Stimulated activated CD4-positive, alpha-beta T cell treated with anti-CD3 and anti-CD28 coated beads, Interleukin-1b, Interleukin-23, amount 100 ng/mL, for 4 hours (primary cell): Measurements from ENCODE around the gene RAI1.
"Not testable (repeated sequence)": the region's sequence is repeated elsewhere in the genome, so short reads cannot be mapped to it uniquely, and the experiment has no call there.

Experiments
- DNase-seq, 2 donors: peaks; one replicate each; pipeline ENCODE4 v3.0.0-alpha.2; 2020; ENCODE audit warnings: low read depth in 2 of 2

Gene RAI1

GRCh38 chr17:17681187-17681743, at the start of gene RAI1:
TSS of gene RAI1 (plus strand) at chr17:17681458. CDS start at chr17:17792949, 111,491 bp downstream.
- DNase-seq: peak; percentile 59 to 68

- DNase-seq: not testable (repeated sequence)
Measured at GRCh38 chr17:17632690-17633089, 48.6 kb upstream of the RAI1 start.

- no peak for DNase-seq
Measured at GRCh38 chr17:17633310-17633709, 47.9 kb upstream of the RAI1 start.

- DNase-seq: no peak
Measured at GRCh38 chr17:17635126-17635525, 46.1 kb upstream of the RAI1 start.

- not testable (repeated sequence) for DNase-seq
Measured at GRCh38 chr17:17635537-17636271, 45.6 kb upstream of the RAI1 start.

- no peak for DNase-seq
Measured at GRCh38 chr17:17636272-17636885, 44.9 kb upstream of the RAI1 start.

- DNase-seq: no peak
Measured at GRCh38 chr17:17638467-17638866, 42.8 kb upstream of the RAI1 start.

- DNase-seq: not testable (repeated sequence)
Measured at GRCh38 chr17:17639661-17640270, 41.5 kb upstream of the RAI1 start.

GRCh38 chr17:17641621-17642409, 39.4 kb upstream of the RAI1 start:
- DNase-seq: peak; percentile 75 to 82

GRCh38 chr17:17645148-17645547, 36.1 kb upstream of the RAI1 start:
- DNase-seq: not testable (repeated sequence)

GRCh38 chr17:17645961-17646360, 35.3 kb upstream of the RAI1 start:
- no peak for DNase-seq

- no peak for DNase-seq
Measured at GRCh38 chr17:17647524-17648178, 33.6 kb upstream of the RAI1 start.

GRCh38 chr17:17648762-17649161, 32.5 kb upstream of the RAI1 start:
- no peak for DNase-seq

GRCh38 chr17:17650959-17651358, 30.3 kb upstream of the RAI1 start:
- no peak for DNase-seq

GRCh38 chr17:17653343-17653742, 27.9 kb upstream of the RAI1 start:
- DNase-seq: no peak

GRCh38 chr17:17659340-17659739, 21.9 kb upstream of the RAI1 start:
- no peak for DNase-seq

- DNase-seq: no peak
Measured at GRCh38 chr17:17661134-17661533, 20.1 kb upstream of the RAI1 start.

GRCh38 chr17:17661834-17662385, 19.3 kb upstream of the RAI1 start:
- DNase-seq: no peak

- peak; percentile 44 to 61 for DNase-seq
Measured at GRCh38 chr17:17663160-17664063, 17.8 kb upstream of the RAI1 start.

GRCh38 chr17:17664064-17664452, 17.2 kb upstream of the RAI1 start:
- DNase-seq: no peak
